Activated CD8-positive, alpha-beta memory T cell treated with anti-CD3 and anti-CD28 coated beads, Interleukin-2, amount 50 U/mL, for 4 hours (primary cell): ENCODE measurements around the gene SYT1.

Experiments used
- DNase-seq: peaks from one replicate; pipeline ENCODE4 v3.0.0-alpha.2; 2020

SYT1 gene

GRCh38 chr12:79366374-79366773, 501.8 kb downstream of the SYT1 start:
- DNase-seq = no peak

- no peak for DNase-seq
These were observed 502.5 kb downstream of the SYT1 start for GRCh38 chr12:79367032-79367589.

- DNase-seq = no peak
These were observed 505.4 kb downstream of the SYT1 start for GRCh38 chr12:79370021-79370420.

DNA sequence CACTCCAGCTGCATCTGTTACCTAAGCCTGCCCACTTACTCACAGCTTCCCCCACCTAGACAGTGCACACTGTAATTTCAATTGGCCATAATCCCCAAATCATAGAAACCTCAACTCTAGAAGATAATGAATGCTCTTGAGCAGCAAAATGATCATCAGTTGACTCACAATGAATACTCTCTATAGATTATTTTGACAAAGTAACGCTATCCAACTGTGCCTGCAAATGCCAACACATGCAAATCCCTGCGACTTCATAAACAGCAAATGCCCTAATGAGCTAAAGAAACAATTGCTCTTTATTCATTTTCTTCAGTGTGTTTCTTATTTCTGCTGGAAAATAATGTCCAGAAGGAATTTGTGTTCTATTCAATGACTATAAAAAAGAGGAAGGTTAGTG, 506.7 kb downstream of the SYT1 start:
- DNase-seq = no peak

DNA sequence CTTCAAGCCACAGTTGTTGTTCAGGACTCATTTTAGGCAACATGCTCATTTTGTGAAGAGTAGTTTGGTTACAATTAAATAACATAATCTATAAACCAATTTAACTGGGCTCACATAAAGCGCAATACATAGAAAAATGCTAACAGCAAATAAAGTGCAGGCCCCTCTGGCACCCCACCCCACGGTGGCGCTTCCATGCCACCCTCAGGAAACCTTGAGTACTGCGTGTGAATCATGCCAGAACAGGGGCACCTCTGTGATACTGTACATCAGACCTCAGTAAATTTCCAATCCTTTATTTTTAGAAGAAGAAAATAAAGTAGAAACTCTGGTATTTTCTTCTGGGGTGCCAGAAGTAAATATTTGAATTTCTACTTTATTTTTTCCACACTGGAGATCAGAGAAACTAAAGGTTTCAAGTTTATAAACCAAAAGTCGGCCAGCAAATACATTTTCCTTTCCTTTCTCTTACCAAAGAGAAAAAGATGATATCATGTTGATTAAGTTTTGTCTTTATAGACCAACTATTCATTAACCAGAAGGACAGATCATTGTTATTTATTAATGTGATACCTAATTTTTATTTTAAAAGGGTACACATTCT, 509.4 kb downstream of the SYT1 start:
- no peak for DNase-seq

DNA sequence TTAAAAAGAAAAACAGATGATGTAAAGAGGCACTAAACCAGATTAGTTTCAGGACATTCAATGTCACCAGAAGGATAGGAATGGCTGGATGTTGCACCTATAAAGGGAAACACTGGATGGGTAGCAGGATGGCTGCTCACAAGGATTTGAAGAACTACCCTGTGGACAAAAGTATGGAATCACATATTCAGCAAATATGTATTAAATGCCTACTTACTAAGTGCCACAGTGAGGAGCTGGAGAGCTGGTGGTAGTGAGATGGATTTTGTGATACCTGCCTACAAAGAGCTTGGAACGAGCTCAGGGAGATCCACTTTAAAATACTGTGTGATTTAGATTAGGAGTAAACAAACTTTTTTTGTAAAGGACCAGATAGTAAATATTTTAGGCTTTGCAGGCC, 510.0 kb downstream of the SYT1 start:
- DNase-seq = no peak

GRCh38 chr12:79375050-79375449, 510.5 kb downstream of the SYT1 start:
- DNase-seq = no peak

DNA sequence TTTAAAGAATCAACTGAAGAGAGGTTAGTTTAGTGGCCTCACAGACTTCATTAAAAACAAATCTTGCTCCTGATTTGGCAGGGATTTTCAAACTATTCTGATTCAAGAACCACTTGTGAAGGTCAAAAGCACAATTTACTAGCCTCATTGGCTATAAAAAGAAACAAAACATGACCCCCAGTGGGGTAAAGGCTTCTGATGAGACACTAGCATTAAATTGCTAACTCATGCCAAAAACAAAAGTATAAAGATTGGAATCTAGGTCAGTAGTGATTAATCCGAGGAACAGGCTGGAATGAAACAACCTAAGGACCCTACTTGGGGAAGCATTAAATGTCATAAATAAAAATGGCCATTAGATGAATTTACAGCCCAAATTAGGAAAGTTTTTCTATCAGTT, 513.9 kb downstream of the SYT1 start:
- no peak for DNase-seq

- no peak for DNase-seq
These were observed 515.8 kb downstream of the SYT1 start for GRCh38 chr12:79380402-79380801.

DNA sequence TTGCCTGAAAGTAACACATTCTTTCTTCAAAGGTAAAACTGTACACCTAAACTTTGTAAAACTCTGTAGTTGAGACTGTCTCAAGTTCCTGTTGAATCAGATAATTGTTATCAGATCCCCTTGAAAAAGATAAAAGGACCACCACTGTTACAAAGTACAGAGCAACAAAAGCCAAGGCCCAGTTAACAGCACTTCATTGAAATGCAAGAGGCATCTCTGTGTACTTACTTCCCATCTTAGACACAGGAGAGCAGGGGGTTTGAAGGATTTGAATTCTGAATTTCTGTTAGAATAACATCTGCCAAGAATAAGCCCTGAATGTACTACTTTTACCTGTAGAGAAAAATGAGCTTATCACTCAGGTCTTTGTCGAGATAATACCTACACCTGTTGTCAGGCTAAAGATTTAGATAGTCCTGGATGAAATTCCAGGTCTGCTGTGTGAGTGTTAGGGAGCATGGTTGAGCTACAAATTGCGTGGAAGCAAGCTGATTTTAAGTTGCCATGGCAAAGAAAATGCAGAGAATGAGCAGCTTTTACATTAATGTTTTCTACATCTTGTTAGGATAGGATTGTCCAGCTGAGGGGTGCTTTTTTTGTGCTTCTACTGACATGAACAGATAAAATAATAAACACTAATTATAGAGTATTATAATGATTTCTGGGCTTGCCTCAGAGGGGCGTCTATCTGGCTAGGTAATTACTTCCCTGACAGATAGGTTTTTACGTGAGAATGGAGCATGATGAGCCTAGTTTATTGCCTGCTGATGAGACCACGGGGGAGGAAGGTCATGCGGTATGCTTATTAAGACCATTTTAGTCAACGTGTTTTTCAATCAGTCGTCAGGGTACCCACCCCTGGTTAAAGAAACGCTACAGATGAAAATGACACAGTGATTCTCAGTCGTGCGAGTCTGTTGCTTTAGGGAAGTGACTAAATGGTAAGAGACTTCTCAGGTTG, 517.0 kb downstream of the SYT1 start:
- DNase-seq = no peak

DNA sequence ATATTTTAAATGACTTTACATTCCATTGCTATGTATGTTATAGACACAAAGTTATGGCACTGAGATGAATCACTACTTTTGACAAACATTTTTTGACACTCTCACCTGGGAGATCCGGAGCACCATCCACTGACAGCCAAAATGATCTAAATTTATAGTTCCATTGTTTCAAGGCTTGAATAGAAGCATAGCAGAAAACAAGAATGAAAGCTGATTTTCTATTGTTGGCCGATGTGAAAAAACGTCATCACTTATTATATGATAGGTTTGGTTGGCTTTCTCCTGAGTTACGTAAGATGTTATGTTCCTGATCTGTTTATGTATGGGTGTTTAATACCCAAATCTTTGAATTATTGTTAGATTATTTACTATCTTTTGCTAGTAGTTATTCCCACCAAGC, 520.0 kb downstream of the SYT1 start:
- DNase-seq = no peak

GRCh38 chr12:79388011-79388410, 523.4 kb downstream of the SYT1 start:
- no peak for DNase-seq

DNA sequence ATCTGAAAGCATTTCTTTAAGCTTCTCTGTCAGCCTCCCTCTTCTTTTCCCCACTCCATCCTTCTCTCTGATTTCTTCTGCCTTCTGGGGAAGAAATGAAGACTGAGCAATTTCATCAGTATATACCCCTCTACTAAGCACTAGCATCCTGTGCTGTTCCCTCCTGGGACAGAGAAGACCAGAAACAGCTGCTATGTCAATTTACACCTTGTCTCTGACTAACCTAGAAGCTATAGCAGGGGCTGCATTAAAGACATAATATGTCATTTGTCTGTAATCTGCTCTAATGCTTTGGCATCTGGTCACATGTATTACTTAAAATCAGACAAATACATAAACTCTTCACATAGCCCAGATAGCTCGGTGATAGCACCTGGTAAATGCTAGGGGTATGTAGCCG, 529.3 kb downstream of the SYT1 start:
- no peak for DNase-seq

- no peak for DNase-seq
These were observed 533.0 kb downstream of the SYT1 start for GRCh38 chr12:79397609-79398008.

GRCh38 chr12:79400481-79400880, 535.9 kb downstream of the SYT1 start:
- DNase-seq = no peak

DNA sequence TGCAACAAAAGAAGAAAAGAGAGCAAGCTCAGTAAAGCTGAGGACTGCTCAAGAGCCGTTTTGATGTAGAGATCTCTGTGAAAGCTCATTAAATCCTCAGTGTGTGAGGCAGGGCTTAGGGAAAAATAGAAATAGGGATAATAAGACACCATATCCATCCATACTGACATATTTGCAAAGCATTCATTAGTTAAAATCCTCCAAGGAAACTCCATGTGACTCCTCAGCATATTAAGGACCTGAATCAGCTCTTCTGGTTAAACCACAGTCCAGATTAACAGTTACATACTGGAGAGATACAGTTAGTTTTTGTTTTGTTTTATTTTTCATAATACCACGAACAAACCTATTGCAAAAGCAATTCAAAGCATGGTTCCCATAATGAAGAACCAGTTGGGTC, 538.0 kb downstream of the SYT1 start:
- DNase-seq = no peak

DNA sequence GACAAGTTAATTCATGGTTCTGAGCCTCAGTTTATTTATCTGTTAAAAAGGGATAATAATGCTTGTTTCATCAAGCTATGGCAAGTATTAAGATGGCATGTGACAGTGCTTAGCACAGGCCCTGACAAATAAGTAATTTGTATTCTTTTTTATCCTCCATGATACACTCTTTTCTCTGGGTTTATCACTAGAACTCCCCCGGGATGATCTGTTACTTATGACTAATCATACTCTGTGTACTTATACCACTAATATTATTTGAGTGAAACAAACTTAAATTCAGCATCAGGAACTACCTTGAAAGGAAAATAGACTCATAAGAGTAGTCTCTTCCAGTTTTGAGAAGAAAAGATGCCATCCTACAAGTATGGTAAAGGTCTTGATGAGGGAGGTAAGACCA, 542.4 kb downstream of the SYT1 start:
- DNase-seq = no peak

DNA sequence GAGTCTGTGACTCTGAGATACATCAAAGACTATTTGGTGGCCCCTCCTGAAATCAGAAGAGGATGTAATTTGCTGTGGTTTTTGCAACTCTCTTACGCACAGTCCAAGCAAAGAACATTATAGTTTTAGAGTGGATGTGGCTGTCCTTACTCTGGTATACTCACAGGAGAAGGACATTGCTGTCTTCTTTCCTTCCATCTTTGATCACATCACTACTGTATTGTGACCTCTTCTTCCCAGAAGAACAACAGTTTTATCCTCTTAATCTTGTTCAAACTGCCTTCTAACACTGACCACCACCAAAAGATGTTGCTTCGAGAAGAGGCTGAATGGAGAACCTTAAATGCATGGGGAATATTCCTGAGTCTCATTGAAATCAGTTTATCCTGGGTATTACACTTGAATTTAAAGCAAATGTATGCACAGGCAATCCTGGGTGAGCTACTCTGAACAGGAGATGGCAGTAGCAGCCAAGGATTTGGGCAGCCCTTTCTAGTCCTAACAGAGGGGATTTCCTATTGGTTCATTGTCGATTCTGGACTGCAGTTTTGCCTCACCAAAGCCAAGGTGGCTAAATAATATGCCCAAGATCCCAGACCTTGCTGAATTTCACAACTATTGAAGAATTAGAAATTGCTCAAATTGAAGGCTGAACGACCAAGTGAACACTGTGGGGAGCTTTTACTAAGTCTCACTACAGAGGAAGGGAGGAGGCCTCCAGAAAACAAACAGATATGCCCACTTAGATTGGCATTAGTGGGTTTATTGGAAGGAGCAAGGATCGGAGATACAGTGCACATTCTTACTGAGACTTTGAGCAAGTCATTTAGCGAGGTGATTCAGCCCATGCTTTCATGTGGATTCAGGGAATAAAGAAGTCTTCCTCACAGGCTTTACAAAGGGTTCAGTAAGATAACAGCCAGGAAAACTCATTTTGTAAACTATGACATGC, 543.4 kb downstream of the SYT1 start:
- no peak for DNase-seq

- DNase-seq = no peak
These were observed 544.1 kb downstream of the SYT1 start for GRCh38 chr12:79408689-79409088.

DNA sequence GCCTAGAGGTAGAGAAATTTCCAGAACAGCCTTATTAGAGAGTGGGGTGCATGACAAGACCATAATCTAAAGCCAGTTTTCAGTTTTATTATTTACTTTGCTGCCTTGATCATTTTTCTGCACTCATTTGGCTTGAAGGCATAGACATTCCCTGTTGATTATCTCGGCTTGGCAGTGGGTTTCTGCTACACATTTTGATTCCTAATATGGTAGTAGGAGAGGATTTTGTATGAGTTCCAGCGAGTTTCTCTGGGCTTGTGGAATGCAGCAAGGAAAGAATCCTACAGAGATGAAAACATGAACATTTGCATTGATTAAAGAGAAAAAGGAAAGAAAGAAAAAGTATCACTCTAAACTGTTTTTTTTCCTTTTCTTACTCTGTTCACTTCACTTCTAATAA, 545.0 kb downstream of the SYT1 start:
- no peak for DNase-seq

DNA sequence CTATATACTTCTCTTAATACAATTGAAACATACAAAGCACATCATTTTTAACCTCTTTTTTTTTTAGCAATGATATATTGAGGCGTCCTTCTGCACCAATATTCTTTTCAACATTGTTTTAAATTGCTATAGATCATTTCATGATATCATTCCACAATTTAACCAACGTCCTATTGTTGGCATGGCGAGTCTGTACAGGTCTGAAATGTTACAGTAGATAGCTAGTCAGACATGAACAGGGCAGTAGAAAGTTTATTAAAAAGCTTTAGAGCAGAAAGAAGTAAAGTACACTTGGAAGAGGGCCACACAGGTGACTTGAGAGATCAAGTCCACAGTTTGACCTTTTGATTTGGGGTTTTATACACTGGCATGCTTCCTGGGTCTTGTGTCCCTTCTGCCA, 547.2 kb downstream of the SYT1 start:
- no peak for DNase-seq

DNA sequence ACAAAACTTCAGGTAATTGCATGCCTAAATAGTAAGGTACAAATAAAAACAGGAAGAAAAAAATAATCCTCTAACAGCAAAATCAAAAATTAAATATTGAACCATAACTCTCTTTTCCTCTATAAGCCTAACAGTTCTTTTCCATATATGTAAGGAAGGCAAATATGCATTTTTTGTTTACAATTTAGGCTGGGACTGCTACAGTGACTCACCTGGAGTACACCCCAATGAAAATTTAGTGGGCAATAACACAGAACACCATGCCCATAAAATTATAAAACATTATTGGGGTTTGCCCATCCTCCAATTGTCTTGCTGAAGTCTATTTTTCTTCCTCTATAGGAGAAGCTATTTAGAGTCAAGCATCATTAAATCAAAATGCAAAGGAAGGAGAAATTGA, 549.2 kb downstream of the SYT1 start:
- no peak for DNase-seq

- no peak for DNase-seq
These were observed 549.7 kb downstream of the SYT1 start for GRCh38 chr12:79414252-79414651.
